Measurements from ENCODE around the gene MYO7B. TPM values are rescaled to one million over a fixed set of nuclear protein-coding genes. Genes with fewer than 3 reads are reported as not detected.

The MYO7B gene
- total and polyA plus RNA-seq, 9 of the 15 experiments (the other 6 are each of a cell fraction or from before 2014, with no cell fraction given): 0.08 TPM; not detected in 8

DNA sequence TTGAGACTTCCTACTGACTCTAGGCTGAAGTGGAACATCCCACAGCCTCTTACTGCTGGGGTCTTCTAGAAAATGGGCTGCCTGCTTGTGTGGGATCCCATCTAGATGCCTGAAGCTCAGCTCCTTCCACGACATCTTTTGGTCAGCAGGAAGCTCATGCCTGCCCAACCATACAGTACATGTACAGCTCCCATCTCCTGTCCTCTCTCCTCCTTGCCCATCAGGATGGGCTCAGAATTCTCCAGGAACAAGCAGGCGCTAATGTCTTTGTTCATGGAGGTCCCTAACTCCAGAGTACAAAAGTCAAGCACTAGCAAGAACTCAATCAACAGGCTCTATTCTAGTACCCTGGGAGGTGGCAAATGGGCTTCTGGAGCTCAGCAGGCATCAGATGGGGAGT, 78.8 kb downstream of the MYO7B start (continued):
- TF ChIP-seq ZNF79 (CRISPR knock-in tag; IDR thresholded peaks at IDR 0.05; ENCODE audit: low read depth) (no peak), ZNF583 (CRISPR knock-in tag; IDR thresholded peaks at IDR 0.05) (no peak), ARID2 (IDR thresholded peaks at IDR 0.05) (no peak), TAF9B (IDR thresholded peaks at IDR 0.05; ENCODE audit: partially characterized antibody) (no peak), TRIM28 (IDR thresholded peaks at IDR 0.05) (no peak)

- Histone ChIP-seq H2AFZ (ENCODE audit: low read depth, low read length) (no peak overlapping the region), H3K36me3 (ENCODE audit: control insufficient read depth, insufficient read depth, low read length) (no peaks in the 10 kb centered on the region), H3K9me3 (replicated peaks; ENCODE audit: control insufficient read depth, insufficient read depth, low read depth, low read length) (no peaks in the 10 kb centered on the region), H3K4me1 (replicated peaks in 1 of 2; ENCODE audit: control insufficient read depth in 2 of 2, insufficient read depth in 2 of 2, low read length in 2 of 2) (no peaks in the 10 kb centered on the region), H3K27me3 (ENCODE audit: control insufficient read depth in 2 of 2, insufficient read depth in 2 of 2, low read length in 2 of 2) (peaks cover 36 to 63% of the 10 kb centered on the region in 2 experiments), H4K20me1 (replicated peaks; ENCODE audit: control insufficient read depth, insufficient read depth, low read length) (no peaks in the 10 kb centered on the region), H3K4me3 (no peak overlapping the region), H3K79me2 (ENCODE audit: control insufficient read depth, insufficient read depth, low read length) (no peaks in the 10 kb centered on the region), H3K4me2 (ENCODE audit: insufficient read depth, low read length) (no peak overlapping the region), H3K9me1 (ENCODE audit: control insufficient read depth, insufficient read depth, low read length) (no peaks in the 10 kb centered on the region), H3K27ac (ENCODE audit: extremely low read depth, low read depth, low read length) (no peak overlapping the region), H3K9ac (ENCODE audit: insufficient read depth in 1 of 2, low read depth in 2 of 2, low read length in 2 of 2) (no peak overlapping the region)
- 0% methylated on average over 3 of the region's 3 CpGs for WGBS (ENCODE audit: insufficient coverage, low coverage, missing lambda C conversion rate)
- DNase-seq (ENCODE audit: extremely low read depth in 1 of 4, low spot score in 3 of 4) (no peak), FAIRE-seq (no peak), ATAC-seq (no peak)
- in situ Hi-C loops (cut with MboI) (no loop called here), intact Hi-C loops (cut with micrococcal nuclease) (no loop called here)
- ChIA-PET CTCF (ENCODE audit: low intra/inter-chr PET ratio) (no interaction called here), POLR2A (interaction anchor here (0.6 to 1.0 kb wide), 3 partner anchors 24 to 377 kb away, joined by 3 to 5 read pairs (median 3); no protein-coding TSS in a partner anchor)
- TF ChIP-seq HMG20A (CRISPR knock-in tag; conservative IDR thresholded peaks at IDR 0.05) (no peak), EHMT2 (IDR thresholded peaks at IDR 0.05) (no peak), BRF2 (IDR thresholded peaks at IDR 0.05; ENCODE audit: borderline replicate concordance, insufficient read depth, insufficient read length) (no peak), ZC3H4 (CRISPR knock-in tag; IDR thresholded peaks at IDR 0.05; ENCODE audit: borderline replicate concordance) (no peak), CHCHD3 (CRISPR knock-in tag; IDR thresholded peaks at IDR 0.05) (no peak), FOXA3 (CRISPR knock-in tag; conservative IDR thresholded peaks at IDR 0.05 in 1 of 2, IDR thresholded peaks at IDR 0.05 in 1 of 2) (no peak), PHF8 (IDR thresholded peaks at IDR 0.05; ENCODE audit: borderline replicate concordance, low read length) (no peak)
- no TSS peak for BruUV-seq (replicated peaks)
Observed at GRCh38 chr2:127614731-127615130, 79.2 kb downstream of the MYO7B start.

Data from K562 (cell line).